Epithelial cell of proximal tubule (primary cell): ENCODE data around the gene ARMC12. TPM values are rescaled to one million over a fixed set of nuclear protein-coding genes. Genes with fewer than 3 reads are reported as not detected.
A peak's percentile ranks its signal among the peaks of the same experiment; 100 is the strongest.
"Not testable (repeated sequence)": the region's sequence is repeated elsewhere in the genome, so short reads cannot be mapped to it uniquely, and the experiment has no call there.

Source experiments
- DNase-seq: peaks from one replicate; pipeline ENCODE4 v3.0.0-alpha.2; 2011; ENCODE audit warnings: low read depth
- H3K4me3 ChIP-seq: 2 replicates; pipeline ENCODE4 v1.5.1; 2011; ENCODE audit warnings: low read depth, mild to moderate bottlenecking, low read length
- CTCF ChIP-seq: conservative IDR thresholded peaks from 2 replicates; pipeline ENCODE4 v1.5.1; 2012; ENCODE audit warnings: low read depth, mild to moderate bottlenecking, low read length
- total RNA-seq: library from RNA; depleted of rRNA; stranded (reverse); fragments of >200 nt; gene quantifications from 2 replicates; pipeline ENCODE4 v1.2.3, GENCODE V29; 2015

The ARMC12 gene
- total RNA-seq = 0.29 TPM in 1 of 2 replicates, not detected in the other

GRCh38 chr6:35736982-35737412 lies at the start of gene ARMC12:
Gene ARMC12 (plus strand): TSS chr6:35737032. CDS start chr6:35737109, 77 bp downstream.
- H3K4me3 ChIP-seq = no peak within 1 kb of the TSS
- TF ChIP-seq CTCF = no peak
- DNase-seq = no peak

- no peak for DNase-seq
- H3K4me3 ChIP-seq = peak overlapping the region; percentile 89
- TF ChIP-seq CTCF = no peak
These were observed 48.9 kb upstream of the ARMC12 start for GRCh38 chr6:35687658-35688604.

- no peak for TF ChIP-seq CTCF
- peak within 1 kb of the TSS; percentile 89 for H3K4me3 ChIP-seq
- DNase-seq = no peak
These were observed 48.1 kb upstream of the ARMC12 start, which contains the start of gene FKBP5 for GRCh38 chr6:35688605-35689322. Gene FKBP5 (minus strand): TSS chr6:35688915. CDS start chr6:35642824, 46,091 bp downstream.

- not testable (repeated sequence) for H3K4me3 ChIP-seq, DNase-seq
These were observed 46.8 kb upstream of the ARMC12 start for GRCh38 chr6:35690006-35690405.

- no peak for TF ChIP-seq CTCF
- DNase-seq = no peak
- no peak overlapping the region for H3K4me3 ChIP-seq
These were observed 46.3 kb upstream of the ARMC12 start for GRCh38 chr6:35690484-35690883.

GRCh38 chr6:35691027-35691824 lies 45.6 kb upstream of the ARMC12 start:
- no peak for TF ChIP-seq CTCF
- no peak overlapping the region for H3K4me3 ChIP-seq
- DNase-seq = no peak
